ENCODE data around the gene TMEM185B.

DNA sequence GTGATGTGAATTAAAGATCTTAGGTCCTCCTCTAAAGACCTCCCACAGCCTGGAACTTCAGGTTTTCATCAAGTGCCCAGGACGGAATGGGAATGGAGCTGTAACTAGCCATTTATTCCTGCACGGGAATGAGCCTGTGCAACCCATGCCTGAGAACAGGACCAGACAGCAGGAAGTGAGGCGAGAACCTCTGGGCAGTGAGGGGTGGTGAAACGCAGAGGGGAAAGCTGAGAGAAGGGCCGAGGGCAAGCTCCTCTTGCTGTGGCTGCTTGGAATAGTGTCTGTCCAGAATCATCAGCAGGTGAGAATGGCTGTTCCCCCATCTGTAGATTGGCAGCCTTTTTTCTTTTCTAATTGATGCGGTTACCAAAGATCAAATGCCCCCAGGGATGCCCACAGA lies 24.7 kb upstream of the TMEM185B start:
- TF ChIP-seq CTCF (IDR thresholded peaks at IDR 0.05) (no peak), POLR2A (IDR thresholded peaks at IDR 0.05) (no peak)
